HG03039 (cell line): Measurements from ENCODE around the gene GNAQ.
"Not testable (repeated sequence)": the region's sequence is repeated elsewhere in the genome, so short reads cannot be mapped to it uniquely, and the experiment has no call there.

Experiments
- ATAC-seq: cut with Tn5 transposase; IDR thresholded peaks from one replicate; pipeline ENCODE4 v1.9.1; 2021; ENCODE audit warnings: mild to moderate bottlenecking, moderate library complexity; ENCODE audit not compliant: unreplicated experiment

The GNAQ gene

GRCh38 chr9:77882294-77882693 lies 149.3 kb downstream of the GNAQ start:
- ATAC-seq: no peak

- ATAC-seq: not testable (repeated sequence)
Measured at GRCh38 chr9:77881634-77882033, 150.0 kb downstream of the GNAQ start.

- no peak for ATAC-seq
Measured at GRCh38 chr9:77881111-77881510, 150.5 kb downstream of the GNAQ start.

GRCh38 chr9:77879437-77879943 lies 152.1 kb downstream of the GNAQ start:
- ATAC-seq: no peak

- ATAC-seq: not testable (repeated sequence)
Measured at GRCh38 chr9:77878793-77879192, 152.8 kb downstream of the GNAQ start.

- no peak for ATAC-seq
Measured at GRCh38 chr9:77877976-77878375, 153.6 kb downstream of the GNAQ start.

GRCh38 chr9:77876590-77876989 lies 155.0 kb downstream of the GNAQ start:
- no peak for ATAC-seq

- ATAC-seq: no peak
Measured at GRCh38 chr9:77876091-77876490, 155.5 kb downstream of the GNAQ start.

GRCh38 chr9:77872863-77873262 lies 158.7 kb downstream of the GNAQ start:
- ATAC-seq: no peak

GRCh38 chr9:77872177-77872576 lies 159.4 kb downstream of the GNAQ start:
- ATAC-seq: no peak

GRCh38 chr9:77871483-77871882 lies 160.1 kb downstream of the GNAQ start:
- ATAC-seq: no peak

GRCh38 chr9:77866878-77867277 lies 164.7 kb downstream of the GNAQ start:
- no peak for ATAC-seq

- no peak for ATAC-seq
Measured at GRCh38 chr9:77865385-77866047, 166.1 kb downstream of the GNAQ start.

GRCh38 chr9:77864211-77864889 lies 167.3 kb downstream of the GNAQ start:
- no peak for ATAC-seq

- ATAC-seq: not testable (repeated sequence)
Measured at GRCh38 chr9:77863638-77864037, 168.0 kb downstream of the GNAQ start.

GRCh38 chr9:77860953-77861352 lies 170.7 kb downstream of the GNAQ start:
- not testable (repeated sequence) for ATAC-seq

- no peak for ATAC-seq
Measured at GRCh38 chr9:77857513-77858259, 173.9 kb downstream of the GNAQ start.

- no peak for ATAC-seq
Measured at GRCh38 chr9:77856615-77857014, 175.0 kb downstream of the GNAQ start.

GRCh38 chr9:77854916-77855311 lies 176.7 kb downstream of the GNAQ start:
- no peak for ATAC-seq

GRCh38 chr9:77854258-77854915 lies 177.2 kb downstream of the GNAQ start:
- ATAC-seq: no peak

GRCh38 chr9:77853716-77854115 lies 177.9 kb downstream of the GNAQ start:
- ATAC-seq: no peak
